GM12892 (cell line): ENCODE measurements around the gene XPO1.
"Not testable (repeated sequence)": the region's sequence is repeated elsewhere in the genome, so short reads cannot be mapped to it uniquely, and the experiment has no call there.

Source experiments
- DNase-seq: peaks from one replicate; pipeline ENCODE4 v3.0.0; 2011; ENCODE audit not compliant: insufficient read length
- FAIRE-seq: peaks from 2 replicates; lab custom pipeline; 2011; peaks lifted over from hg19 to GRCh38; lab: Jason Lieb, UNC
- POLR2A ChIP-seq: IDR thresholded peaks from 2 replicates; pipeline ENCODE4 v1.6.1; 2011; ENCODE audit warnings: low read depth, low read length, control low read depth
- POLR2AphosphoS5 ChIP-seq: IDR thresholded peaks from 2 replicates; pipeline ENCODE4 v1.6.1; 2011; ENCODE audit warnings: low read depth, low read length, control low read depth
- TAF1 ChIP-seq: IDR thresholded peaks from 2 replicates; pipeline ENCODE4 v1.6.1; 2011; ENCODE audit warnings: low read depth, mild to moderate bottlenecking, control low read depth, low read length, borderline replicate concordance

The XPO1 gene

DNA sequence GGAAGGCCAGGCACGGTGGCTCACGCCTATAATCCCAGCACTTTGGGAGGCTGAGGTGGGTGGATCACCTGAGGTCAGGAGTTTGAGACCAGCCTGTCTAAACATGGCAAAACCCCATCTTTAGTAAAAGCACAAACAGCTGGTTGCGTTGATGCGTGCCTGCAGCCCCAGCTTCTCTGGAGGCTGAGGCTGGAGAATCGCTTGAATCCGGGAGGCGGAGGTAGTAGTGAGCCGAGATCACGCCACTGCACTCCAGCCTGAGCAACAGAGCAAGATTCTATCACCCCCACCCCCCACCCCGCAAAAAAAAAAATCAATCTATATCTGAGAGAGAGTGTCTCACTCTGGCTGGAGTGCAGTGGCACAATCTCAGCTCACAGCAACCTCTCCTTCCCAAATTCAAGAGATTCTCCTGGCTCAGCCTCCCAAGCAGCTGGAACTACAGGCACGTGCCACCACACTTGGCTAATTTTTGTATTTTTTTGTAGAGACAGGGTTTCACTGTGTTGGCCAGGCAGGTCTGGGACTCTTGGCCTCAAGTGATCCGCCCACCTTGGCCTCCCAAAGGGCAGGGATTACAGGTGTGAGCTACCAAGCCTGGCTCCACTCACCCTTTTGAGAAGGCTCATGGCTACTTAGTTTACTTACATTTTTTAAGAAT, 61.1 kb downstream of the XPO1 start:
- not testable (repeated sequence) for DNase-seq, FAIRE-seq
- TF ChIP-seq POLR2AphosphoS5: peak; percentile 46

DNA sequence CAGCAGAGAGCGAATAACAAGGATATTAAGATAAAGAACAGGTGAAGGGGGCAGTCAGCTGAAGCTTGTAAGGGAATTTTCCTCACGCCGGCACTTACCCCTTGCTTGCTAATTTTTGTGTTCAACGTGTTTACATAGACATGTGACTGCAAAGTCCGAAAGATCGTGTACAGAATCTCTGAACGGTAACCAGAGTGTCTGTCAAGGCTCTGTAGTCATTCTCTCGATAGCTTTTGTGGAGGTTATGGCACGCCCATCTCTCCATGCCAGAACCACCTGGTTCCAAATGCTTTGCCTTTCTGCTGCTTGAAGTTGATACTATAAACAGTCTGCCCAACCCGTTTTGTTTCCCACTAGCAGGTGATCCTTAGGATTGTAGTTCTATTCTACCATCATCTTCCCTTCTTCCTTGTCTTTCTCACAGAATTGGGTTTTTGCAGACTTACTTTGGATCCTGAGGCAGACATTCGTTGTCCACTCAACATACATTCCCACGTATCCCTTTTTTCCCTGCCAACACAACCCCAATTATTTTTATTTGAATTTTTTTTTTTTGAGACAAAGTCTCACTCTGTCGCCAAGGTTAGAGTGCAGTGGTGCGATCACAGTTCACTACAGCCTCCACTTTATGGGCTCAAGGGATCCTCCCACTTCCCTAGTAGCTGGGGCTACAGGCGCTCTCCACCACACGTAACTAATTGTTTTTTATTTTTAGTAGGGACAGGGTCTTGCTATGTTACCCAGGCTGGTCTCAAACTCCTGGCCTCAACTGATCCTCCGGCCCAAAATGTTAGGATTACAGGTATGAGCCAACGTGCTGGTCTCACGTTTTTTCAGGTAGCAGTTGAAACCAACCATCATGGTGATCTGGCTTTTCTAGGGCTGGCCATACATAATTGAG, 66.0 kb downstream of the XPO1 start:
- TF ChIP-seq POLR2A: no peak
- TF ChIP-seq POLR2AphosphoS5: no peak; the same call in 1 of the 2 replicates
- TF ChIP-seq TAF1: no peak
- FAIRE-seq (peak; percentile 30), DNase-seq (no peak)

DNA sequence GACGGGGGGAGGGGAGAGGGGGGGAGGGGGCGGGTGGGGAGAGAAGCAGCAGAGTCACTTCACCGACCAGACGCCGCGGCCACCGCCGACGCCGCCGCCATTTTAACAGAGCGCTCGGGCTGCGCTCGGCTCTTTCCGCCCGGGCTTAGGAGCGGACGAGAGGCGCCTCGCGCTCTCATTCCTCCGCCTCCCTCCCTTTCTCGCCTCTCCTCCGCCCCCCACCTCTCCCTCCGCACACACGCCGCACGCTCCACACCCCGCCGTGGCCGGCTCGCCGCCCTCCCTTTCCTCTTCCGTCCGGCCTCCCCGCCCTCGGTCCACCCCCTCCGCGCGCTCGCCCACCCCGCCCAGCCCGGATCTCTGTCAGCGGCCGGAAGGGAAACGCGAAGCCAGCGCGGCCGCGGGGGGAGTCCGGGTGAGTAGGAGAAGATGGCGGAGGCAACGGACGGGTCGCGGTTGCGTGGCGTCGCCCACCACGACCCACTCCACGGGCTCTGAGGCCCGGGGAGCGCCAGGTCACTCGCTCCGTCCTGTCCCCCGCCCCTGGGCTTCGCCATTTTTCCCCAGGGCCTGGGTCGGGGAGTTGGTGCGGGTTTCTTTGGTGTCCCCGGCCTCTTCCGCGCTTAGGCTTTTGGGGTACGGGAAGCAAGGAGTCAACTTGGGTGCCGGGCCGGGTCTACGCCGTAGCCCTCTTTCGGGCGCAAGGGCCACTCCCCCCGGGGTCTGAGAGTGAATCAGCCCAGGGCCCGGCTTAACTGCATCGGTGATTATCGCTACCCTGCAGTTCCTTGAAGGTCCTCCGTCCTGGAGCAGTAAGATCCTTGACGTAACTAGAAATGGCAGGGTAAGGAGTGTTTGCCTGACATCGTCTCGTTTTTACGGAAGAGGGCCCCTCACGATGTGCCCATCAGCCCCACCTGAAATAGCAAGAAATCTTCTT, 66.9 kb downstream of the XPO1 start, which contains the start of gene USP34:
Gene USP34, minus strand, starts transcription at position 123 of the 940 bp plus-strand sequence. CDS start 395 bp downstream, outside the sequence.
- FAIRE-seq: peak; percentile 92
- TF ChIP-seq POLR2A (peak; percentile 96), POLR2AphosphoS5 (peak; percentile 92), TAF1 (peak; percentile 53)

DNA sequence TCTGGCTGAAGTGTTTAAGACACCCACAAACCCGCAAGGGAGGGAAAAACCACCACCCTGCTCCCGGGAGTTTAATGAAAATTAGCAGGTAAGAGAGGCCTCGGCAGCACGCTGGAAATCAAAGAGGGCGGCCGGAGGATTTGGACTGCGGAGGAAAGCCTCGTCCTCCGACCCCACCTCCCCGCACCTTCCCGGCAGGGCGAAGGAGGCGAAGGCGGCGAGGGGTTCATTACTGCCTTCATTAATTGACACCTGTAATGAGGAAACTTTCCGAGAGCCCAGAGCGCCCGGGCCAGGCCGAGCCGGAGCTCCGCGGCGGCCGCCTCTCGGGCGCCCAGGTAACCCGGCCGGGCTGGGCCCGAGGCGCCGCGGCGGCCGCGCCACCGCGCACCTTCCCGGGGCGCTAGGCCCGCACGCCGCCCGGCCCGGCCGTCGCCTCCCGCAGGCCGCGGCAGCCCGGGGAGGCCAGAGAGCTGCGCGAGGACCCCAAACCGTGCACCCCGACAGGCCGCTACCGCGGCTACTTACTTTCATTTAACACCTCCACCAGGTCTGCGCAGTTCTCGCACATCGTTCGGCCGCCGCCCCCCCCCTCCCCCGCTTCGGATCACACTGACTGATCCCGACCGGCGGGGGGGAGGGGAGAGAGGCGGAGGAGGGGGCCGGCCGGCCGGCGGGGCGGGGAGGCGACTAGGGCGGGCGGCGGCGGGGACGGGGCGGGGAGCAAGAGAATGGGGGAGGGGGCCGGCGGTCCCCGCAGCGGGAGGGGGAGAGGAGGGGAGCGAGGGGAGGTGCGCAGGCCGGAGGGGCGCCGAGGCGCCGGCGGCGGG, 67.8 kb downstream of the XPO1 start:
- TF ChIP-seq POLR2A (no peak), POLR2AphosphoS5 (no peak), TAF1 (no peak)
- peak; percentile 61 for DNase-seq
- no peak for FAIRE-seq

More for the DNA sequence above, 66.9 kb downstream of the XPO1 start, which contains the start of gene USP34:
- peak; percentile 74 for DNase-seq

DNA sequence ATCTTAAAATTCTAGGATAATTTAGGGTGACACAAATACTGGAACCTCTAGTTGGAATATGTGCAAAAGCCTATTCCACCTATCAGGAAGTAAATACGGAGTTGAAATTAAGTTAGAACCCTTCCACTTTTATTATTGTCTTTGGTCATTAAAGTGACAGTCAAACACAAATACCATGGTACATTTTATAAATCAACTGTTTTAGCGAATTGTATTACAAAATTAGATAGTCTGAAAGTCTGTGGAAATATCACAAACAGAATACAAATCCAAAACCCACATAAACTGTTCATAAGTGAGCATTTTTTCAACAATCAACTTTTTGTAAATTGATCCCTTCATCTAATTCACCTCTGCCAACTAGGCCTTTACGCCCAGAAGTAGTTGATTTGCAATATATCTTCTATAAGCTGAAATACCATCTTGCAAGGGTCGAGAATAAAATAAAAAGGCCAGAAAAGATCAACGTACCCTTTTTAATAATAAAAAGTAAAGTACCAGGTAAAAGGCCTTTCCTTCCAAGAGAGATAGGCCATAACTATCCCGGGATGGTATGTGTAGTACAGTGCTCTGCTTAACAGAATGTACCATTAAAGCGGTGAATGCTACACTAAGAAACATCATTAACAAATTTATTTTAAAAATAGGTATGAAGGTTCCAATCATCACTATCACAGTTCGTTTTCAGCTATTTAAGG, 68.6 kb downstream of the XPO1 start:
- FAIRE-seq (no peak), DNase-seq (no peak)
- TF ChIP-seq TAF1 (no peak), POLR2A (no peak), POLR2AphosphoS5 (no peak)

DNA sequence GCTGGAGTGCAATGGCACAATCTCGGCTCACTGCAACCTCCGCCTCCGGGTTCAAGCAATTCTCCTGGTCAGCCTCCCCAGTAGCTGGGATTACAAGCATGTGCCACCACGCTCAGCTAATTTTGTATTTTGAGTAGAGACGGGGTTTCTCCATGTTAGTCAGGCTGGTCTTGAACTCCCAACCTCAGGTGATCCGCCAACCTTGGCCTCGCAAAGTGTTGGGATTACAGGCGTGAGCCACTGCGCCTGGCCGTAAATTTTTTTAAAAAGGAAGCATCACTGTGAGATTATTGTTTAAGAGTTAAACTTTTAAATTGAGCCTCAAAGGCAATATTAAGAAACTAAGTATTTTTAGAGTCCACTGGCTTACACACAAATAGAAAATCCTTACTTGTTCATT, 69.9 kb downstream of the XPO1 start:
- DNase-seq, FAIRE-seq: not testable (repeated sequence)

DNA sequence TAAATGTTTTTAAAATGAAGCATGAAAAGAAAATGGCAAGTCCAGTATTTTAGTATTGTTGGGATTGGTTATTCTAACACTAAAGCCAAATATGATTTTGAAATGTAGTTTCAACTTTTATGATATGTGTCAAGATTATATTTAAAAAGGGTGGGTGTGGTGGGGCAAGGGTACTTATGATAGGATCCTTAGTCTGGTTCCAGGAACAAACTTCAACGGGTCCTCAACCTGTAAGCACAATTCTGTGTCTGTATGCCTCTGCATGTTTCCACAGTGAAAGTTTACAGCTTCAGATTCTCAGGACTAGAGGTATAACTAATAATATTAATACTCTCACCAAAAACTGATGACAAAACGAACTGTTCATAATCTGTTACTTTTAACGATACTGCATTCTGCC, 73.1 kb downstream of the XPO1 start:
- DNase-seq: no peak
- no peak for FAIRE-seq

DNA sequence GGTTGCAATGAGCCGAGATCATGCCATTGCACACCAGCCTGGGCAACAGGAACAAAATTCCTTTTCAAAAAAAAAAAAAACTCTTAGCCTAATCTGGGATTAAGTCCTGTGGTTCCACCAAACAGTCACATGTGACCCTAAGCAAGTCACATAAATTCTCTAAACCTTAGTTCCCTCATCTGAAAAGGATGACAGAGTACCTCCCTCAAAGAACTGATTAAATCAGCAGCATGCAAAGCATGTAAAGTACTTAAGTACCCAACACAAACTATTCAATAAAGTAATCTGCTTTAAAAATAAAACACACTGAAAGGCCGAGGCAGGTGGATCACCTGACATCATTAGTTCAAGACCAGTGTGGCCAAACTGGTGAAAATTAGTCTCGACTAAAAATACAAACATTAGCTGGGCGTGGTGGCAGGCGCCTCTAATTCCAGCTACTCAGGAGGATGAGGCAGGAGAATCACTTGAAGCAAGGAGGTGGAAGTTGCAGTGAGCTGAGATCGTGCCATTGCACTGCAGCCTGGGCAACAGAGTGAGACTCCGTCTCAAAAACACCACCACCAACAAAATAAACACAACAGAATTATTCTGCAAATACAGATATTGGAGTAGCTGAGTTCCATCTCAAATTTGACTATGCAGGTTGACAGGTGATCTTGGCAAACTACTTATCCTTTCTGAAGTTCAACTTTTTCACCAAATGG, 74.2 kb downstream of the XPO1 start:
- no peak for DNase-seq
- TF ChIP-seq POLR2A: no peak
- no peak for TF ChIP-seq POLR2AphosphoS5
- no peak for TF ChIP-seq TAF1
- FAIRE-seq: no peak

More for the DNA sequence above, 73.1 kb downstream of the XPO1 start:
- TF ChIP-seq POLR2A (no peak), POLR2AphosphoS5 (no peak), TAF1 (no peak)

DNA sequence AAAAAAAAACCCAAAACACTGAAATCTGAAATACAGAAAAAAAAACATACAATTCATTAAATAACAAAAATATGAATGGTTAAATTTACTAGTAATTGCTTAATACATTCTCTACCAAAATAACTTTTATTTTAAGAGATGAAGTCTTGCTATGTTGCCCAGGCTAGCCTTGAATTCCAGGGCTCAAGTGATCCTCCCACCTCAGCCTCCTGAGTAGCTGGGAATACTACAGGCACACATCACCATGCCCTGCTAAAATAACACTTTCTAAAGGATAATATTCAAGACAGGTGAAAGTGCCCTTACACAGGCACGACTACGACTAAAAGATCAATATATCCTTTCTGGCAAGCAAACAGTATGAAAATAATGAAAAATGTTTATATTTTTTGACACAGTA, 76.8 kb downstream of the XPO1 start:
- no peak for TF ChIP-seq POLR2A
- no peak for TF ChIP-seq POLR2AphosphoS5
- TF ChIP-seq TAF1: no peak
- FAIRE-seq: no peak

More for the DNA sequence above, 76.8 kb downstream of the XPO1 start:
- no peak for DNase-seq
